Right kidney (tissue), 1 donor: ENCODE results near the gene NIPBL.
"Not testable (repeated sequence)": the region's sequence is repeated elsewhere in the genome, so short reads cannot be mapped to it uniquely, and the experiment has no call there.

Experiments
- DNase-seq: peaks from one replicate; pipeline ENCODE4 v3.0.0-alpha.2; 2016

NIPBL gene

DNA sequence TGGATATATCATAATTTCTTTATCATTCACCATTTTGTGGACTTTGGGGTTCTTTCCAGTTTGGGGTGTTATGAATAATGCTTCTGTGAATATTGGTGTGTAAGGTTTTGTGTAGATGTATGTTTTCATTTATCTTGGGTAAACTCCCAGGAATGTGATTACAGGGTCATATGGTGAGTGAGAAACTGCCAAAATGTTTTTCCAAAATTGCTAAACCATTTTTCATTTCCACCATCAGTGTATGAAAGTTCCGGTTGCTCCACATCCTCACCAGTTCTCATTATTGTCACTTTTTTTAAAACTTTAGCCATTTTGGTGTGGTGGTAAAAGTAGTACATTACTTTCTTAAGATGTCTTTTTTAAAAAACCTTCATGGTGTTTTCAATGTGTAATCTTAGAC, 152.9 kb downstream of the NIPBL start:
- no peak for DNase-seq

GRCh38 chr5:37034955-37035354, 158.4 kb downstream of the NIPBL start:
- DNase-seq = no peak

- DNase-seq = no peak
Measured at GRCh38 chr5:37037840-37038239, 161.3 kb downstream of the NIPBL start.

- DNase-seq = no peak
Measured at GRCh38 chr5:37039824-37040223, 163.3 kb downstream of the NIPBL start.

- no peak for DNase-seq
Measured at GRCh38 chr5:37043693-37044092, 167.1 kb downstream of the NIPBL start.

- no peak for DNase-seq
Measured at GRCh38 chr5:37044120-37044519, 167.6 kb downstream of the NIPBL start.

GRCh38 chr5:37045703-37046102, 169.1 kb downstream of the NIPBL start:
- DNase-seq = no peak

- no peak for DNase-seq
Measured at GRCh38 chr5:37047947-37048346, 171.4 kb downstream of the NIPBL start.

DNA sequence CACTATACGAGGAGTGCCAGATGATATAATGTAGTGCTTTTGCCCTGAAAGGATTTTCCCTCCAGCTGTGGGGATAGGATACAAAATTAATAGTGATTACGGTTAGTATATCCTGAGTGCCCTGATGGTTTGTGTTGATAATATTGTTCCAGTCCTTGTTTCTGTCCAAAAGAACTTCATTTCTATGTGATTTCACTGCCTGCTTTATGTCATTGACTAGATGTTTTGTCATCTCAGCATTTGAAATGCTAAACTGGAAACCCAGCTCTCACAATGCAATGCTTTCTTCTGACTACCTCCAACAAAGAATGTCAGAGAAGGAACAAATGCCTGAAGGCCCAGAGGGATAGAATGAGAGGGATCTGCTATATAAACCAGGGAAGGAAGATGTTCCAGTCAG, 177.8 kb downstream of the NIPBL start:
- DNase-seq = no peak

DNA sequence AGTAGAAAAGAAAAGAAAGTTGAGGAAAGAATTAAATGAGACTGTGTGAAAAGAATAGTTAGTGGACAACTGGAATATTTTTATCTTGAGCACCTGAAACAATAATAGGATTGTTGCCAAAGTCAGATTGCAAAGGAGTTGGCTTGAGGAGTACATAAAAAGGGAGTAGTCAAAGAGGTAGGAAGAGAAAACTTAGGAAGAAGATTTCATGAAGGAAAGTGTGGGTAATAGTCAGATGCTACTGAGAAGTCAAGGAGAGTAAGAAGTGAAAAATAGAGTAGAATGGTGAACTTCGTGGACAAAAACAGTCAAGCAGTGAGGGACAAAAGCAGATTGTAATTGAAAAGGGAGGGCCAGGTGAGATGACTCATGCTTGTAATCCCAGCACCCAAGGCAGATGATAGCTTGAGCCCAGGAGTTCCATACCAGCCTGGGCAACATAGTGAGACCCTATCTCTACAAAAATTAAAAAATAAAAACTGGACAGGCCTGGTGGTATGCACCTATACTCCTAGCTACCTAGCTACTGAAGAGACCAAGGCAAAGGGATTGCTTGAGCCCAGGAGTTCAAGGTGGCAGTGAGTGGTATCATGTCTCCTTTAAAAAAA, 178.9 kb downstream of the NIPBL start:
- DNase-seq = no peak

- no peak for DNase-seq
Measured at GRCh38 chr5:37056762-37057161, 180.2 kb downstream of the NIPBL start.

DNA sequence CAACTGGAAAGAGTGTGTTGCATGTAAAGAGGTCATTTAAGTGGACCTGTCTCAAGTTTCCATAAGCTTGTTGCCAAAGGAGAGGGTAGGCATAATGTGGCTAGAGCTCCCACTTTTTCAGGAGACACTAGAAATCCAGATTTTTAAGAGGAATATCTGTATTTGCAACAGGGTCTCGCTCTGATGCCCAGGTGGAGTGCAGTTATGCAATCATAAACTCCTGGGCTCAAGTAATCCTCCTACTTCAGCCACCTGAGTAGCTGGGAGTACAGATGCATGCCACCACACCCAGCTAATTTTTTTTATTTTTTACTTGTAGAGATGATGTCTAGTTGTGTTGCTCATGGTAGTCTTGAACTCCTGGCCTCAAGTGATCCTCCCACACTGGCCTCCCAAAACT, 183.5 kb downstream of the NIPBL start:
- no peak for DNase-seq

GRCh38 chr5:37063739-37064138, 187.2 kb downstream of the NIPBL start:
- DNase-seq = no peak

DNA sequence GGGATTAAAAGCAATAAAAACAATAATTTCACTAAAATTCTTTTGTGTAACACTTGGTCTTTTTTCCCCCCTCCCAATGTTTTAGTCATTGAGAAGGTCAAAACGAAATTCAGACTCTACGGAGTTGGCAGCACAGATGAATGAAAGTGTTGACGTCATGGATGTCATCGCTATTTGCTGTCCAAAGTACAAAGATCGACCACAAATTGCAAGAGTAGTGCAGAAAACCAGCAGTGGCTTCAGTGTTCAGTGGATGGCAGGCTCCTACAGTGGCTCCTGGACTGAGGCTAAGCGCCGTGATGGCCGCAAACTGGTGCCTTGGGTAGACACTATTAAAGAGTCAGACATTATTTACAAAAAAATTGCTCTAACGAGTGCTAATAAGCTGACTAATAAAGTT, 187.9 kb downstream of the NIPBL start:
- no peak for DNase-seq

- DNase-seq = no peak
Measured at GRCh38 chr5:37071487-37071886, 194.9 kb downstream of the NIPBL start.

GRCh38 chr5:37071901-37072581, 195.5 kb downstream of the NIPBL start:
- DNase-seq = no peak

DNA sequence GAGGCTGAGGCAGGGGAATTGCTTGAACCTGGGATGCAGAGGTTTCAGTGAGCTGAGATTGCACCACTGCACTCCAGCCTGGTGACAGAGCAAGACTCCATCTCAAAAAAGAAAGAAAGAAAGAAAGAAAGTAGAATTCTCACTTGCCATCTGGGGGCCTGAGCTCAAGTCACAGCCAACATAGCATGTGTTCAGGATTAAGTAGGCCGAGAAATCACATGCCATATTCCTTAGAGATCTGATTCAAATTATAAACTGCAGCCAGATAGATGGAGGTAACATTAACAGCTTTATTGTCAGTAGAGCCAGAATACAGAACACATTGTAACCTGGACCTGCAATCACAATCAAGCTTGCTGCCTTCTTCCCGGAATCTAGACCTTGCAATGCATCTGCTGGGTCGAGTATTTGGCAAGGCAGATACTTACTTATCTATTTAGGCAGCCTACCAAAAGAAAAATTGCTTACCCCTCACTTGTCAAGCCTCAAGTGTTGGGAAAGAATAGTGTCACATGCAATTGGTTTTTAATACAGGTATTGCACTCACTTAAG, 198.9 kb downstream of the NIPBL start:
- no peak for DNase-seq

DNA sequence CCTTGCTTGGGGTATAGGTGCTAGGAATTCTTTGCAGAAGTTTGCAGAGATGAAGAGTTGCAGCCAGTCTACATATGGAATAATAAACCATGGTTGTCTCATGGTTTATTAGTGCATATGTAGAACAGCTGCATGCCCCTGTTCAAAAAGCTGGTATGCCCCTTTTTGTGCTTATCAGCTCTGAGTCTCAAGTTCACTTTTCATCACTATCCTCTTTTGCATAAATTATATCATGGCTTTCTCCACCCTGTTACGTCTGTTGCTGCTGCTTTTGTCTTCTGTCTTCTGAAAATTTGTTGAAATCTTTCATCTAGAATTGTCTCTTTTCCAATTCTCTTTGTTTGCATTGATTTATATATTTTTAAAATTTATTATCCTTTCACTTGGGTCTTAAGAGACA, 200.6 kb downstream of the NIPBL start:
- DNase-seq = no peak

DNA sequence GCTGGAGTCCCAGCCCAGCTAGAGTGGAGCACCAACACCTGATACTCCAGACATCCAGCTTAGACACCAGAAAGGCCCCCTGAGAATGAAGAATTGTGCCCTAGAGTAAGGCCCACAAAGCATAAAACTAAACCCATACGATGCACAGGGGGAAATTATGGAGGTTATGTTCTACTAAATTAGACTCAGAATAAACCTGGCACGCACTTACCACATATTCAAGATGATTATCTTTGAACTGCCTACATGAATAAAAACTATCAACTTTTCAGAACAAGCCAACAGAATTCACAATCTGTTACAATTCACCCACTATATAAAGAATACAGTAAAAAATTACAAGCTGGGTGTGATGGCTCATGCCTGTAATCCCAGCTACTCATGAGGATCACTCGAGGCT, 204.1 kb downstream of the NIPBL start:
- no peak for DNase-seq

DNA sequence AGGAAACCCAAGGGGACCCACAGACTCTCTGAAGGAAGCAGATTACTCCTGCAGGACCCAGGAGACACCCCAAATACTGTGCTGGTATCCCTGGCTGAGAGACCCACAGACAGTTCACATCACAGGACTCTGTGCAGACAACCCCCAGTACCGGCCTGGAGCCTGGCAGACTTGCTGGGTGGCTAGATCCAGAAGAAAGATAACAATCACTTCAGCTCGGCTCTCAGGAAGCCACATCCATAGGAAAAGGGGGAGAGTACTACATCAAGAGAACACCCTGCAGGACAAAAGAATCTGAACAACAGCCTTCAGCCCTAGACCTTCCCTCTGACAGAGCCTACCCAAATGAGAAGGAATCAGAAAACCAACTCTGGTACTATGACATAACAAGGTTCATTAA, 206.4 kb downstream of the NIPBL start:
- not testable (repeated sequence) for DNase-seq

GRCh38 chr5:37086026-37086425, 209.5 kb downstream of the NIPBL start:
- not testable (repeated sequence) for DNase-seq

DNA sequence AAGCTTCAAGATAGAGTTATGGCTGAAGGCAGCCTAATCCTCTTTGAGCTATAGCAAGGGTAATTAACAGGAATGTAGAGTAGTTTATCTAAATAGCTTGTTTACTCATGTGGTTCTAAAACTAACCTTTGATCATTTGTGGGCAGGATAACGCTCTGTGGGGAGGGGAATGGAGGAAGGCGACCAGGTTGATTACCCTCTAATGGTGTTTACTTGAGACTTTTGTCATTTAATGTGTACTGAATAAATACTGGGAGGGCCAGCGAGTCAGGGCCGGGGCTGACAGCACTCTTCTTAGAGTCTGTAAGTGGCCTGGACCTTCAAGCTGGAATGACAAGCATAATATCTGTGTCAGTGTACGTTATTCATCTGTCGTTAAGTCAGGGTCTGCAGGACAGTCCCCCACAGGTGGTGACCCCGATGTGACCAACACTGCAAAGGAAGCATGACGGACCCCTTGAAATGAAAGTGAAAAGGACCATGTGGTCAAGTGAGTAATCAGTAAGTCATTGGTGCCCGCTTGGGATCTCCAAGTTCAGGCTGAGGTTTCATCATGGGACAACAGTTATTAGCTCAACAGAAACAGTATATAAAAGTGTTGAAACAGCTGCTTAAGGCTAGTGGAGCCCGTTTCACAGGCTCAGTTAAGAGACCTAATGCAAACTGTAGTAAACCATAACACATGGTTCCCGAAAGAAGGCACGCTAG, 210.1 kb downstream of the NIPBL start:
- DNase-seq = no peak

GRCh38 chr5:37088009-37088408, 211.4 kb downstream of the NIPBL start:
- DNase-seq = no peak
